ENCODE results near the gene FXYD3. TPM values are rescaled to one million over a fixed set of nuclear protein-coding genes. Genes with fewer than 3 reads are reported as not detected.
"Not testable (repeated sequence)": the region's sequence is repeated elsewhere in the genome, so short reads cannot be mapped to it uniquely, and the experiment has no call there.

The FXYD3 gene
- total and polyA plus RNA-seq, 2 of the 13 experiments (the other 11 are each of a cell fraction or from before 2014, with no cell fraction given): 4.9 TPM; not detected in 1

- TF ChIP-seq IRF9 (CRISPR knock-in tag; IDR thresholded peaks at IDR 0.05; ENCODE audit: borderline replicate concordance) (peak; percentile 57; the same call in 1 of the 2 replicates), PHF21A (CRISPR knock-in tag; IDR thresholded peaks at IDR 0.05) (peak; percentile 84), ZNF552 (CRISPR knock-in tag; IDR thresholded peaks at IDR 0.05; ENCODE audit: borderline replicate concordance) (0 out of 2 replicates have a peak, but pooled peaks have one; percentile 47), ZNF136 (CRISPR knock-in tag; IDR thresholded peaks at IDR 0.05; ENCODE audit: low read depth) (0 out of 2 replicates have a peak, but pooled peaks have one; percentile 70), ZSCAN25 (CRISPR knock-in tag; IDR thresholded peaks at IDR 0.05) (0 out of 2 replicates have a peak, but pooled peaks have one; percentile 30), HOXA3 (CRISPR knock-in tag; IDR thresholded peaks at IDR 0.05) (peak; percentile 73; the same call in 1 of the 2 replicates), ZBTB20 (CRISPR knock-in tag; IDR thresholded peaks at IDR 0.05; ENCODE audit: borderline replicate concordance, low read depth) (peak; percentile 93; the same call in 1 of the 2 replicates), ZNF772 (CRISPR knock-in tag; IDR thresholded peaks at IDR 0.05) (peak; percentile 54; the same call in 1 of the 2 replicates), ZMAT3 (CRISPR knock-in tag; conservative IDR thresholded peaks at IDR 0.05) (peak; percentile 71; the same call in 1 of the 2 replicates), ZNF788 (CRISPR knock-in tag; IDR thresholded peaks at IDR 0.05; ENCODE audit: borderline replicate concordance) (peak; percentile 65; the same call in 1 of the 2 replicates), ZNF512B (CRISPR knock-in tag; IDR thresholded peaks at IDR 0.05; ENCODE audit: borderline replicate concordance) (peak; percentile 84; the same call in 1 of the 2 replicates), TEAD3 (CRISPR knock-in tag; optimal IDR thresholded peaks at IDR 0.05; ENCODE audit: borderline replicate concordance) (peak; percentile 63), ZFP36L1 (CRISPR knock-in tag; IDR thresholded peaks at IDR 0.05) (0 out of 2 replicates have a peak, but pooled peaks have one; percentile 13), TCF7 (IDR thresholded peaks at IDR 0.05; ENCODE audit: low read depth) (peak; percentile 3; the same call in 1 of the 2 replicates), ZNF574 (CRISPR knock-in tag; IDR thresholded peaks at IDR 0.05) (peak; percentile 63; the same call in 1 of the 2 replicates), ZBTB43 (CRISPR knock-in tag; conservative IDR thresholded peaks at IDR 0.05) (peak; percentile 80), JUND (CRISPR knock-in tag; IDR thresholded peaks at IDR 0.05) (0 out of 2 replicates have a peak, but pooled peaks have one; percentile 11), ZNF652 (CRISPR knock-in tag; IDR thresholded peaks at IDR 0.05; ENCODE audit: borderline replicate concordance, low read depth) (peak; percentile 69; the same call in 1 of the 2 replicates), CREM (IDR thresholded peaks at IDR 0.05) (peak; percentile 47; the same call in 1 of the 2 replicates), LCORL (CRISPR knock-in tag; IDR thresholded peaks at IDR 0.05) (peak; percentile 87)
- not testable (repeated sequence) for TF ChIP-seq CREM (CRISPR knock-in tag; IDR thresholded peaks at IDR 0.05); LCORL (IDR thresholded peaks at IDR 0.05)
These were observed 14.2 kb downstream of the FXYD3 start (continued) for GRCh38 chr19:35129724-35130274.
